HG03159 (cell line): ENCODE results near the gene NRG3.
"Not testable (repeated sequence)": the region's sequence is repeated elsewhere in the genome, so short reads cannot be mapped to it uniquely, and the experiment has no call there.

ENCODE experiments used
- ATAC-seq: cut with Tn5 transposase; IDR thresholded peaks from one replicate; pipeline ENCODE4 v1.9.1; 2021; ENCODE audit warnings: mild to moderate bottlenecking, moderate library complexity; ENCODE audit not compliant: unreplicated experiment

The NRG3 gene

GRCh38 chr10:82653244-82654155, 778.5 kb downstream of the NRG3 start:
- no peak for ATAC-seq

GRCh38 chr10:82660205-82660604, 785.2 kb downstream of the NRG3 start:
- no peak for ATAC-seq

- ATAC-seq, result no peak
Observed at GRCh38 chr10:82660986-82661385, 786.0 kb downstream of the NRG3 start.

- ATAC-seq, result no peak
Observed at GRCh38 chr10:82661701-82662100, 786.7 kb downstream of the NRG3 start.

- ATAC-seq, result no peak
Observed at GRCh38 chr10:82668221-82668895, 793.4 kb downstream of the NRG3 start.

GRCh38 chr10:82674036-82674435, 799.0 kb downstream of the NRG3 start:
- no peak for ATAC-seq

- not testable (repeated sequence) for ATAC-seq
Observed at GRCh38 chr10:82677932-82678331, 802.9 kb downstream of the NRG3 start.

- not testable (repeated sequence) for ATAC-seq
Observed at GRCh38 chr10:82678451-82678850, 803.5 kb downstream of the NRG3 start.

- no peak for ATAC-seq
Observed at GRCh38 chr10:82680608-82681007, 805.6 kb downstream of the NRG3 start.

GRCh38 chr10:82683945-82684344, 809.0 kb downstream of the NRG3 start:
- no peak for ATAC-seq

- no peak for ATAC-seq
Observed at GRCh38 chr10:82685087-82685486, 810.1 kb downstream of the NRG3 start.

GRCh38 chr10:82691211-82691610, 816.2 kb downstream of the NRG3 start:
- ATAC-seq, result no peak

- ATAC-seq, result no peak
Observed at GRCh38 chr10:82692458-82692857, 817.5 kb downstream of the NRG3 start.

- no peak for ATAC-seq
Observed at GRCh38 chr10:82721831-82722230, 846.8 kb downstream of the NRG3 start.

GRCh38 chr10:82722273-82722672, 847.3 kb downstream of the NRG3 start:
- no peak for ATAC-seq

GRCh38 chr10:82736305-82736704, 861.3 kb downstream of the NRG3 start:
- ATAC-seq, result no peak

GRCh38 chr10:82737549-82737948, 862.6 kb downstream of the NRG3 start:
- ATAC-seq, result no peak

- no peak for ATAC-seq
Observed at GRCh38 chr10:82738592-82738991, 863.6 kb downstream of the NRG3 start.

- no peak for ATAC-seq
Observed at GRCh38 chr10:82742478-82742877, 867.5 kb downstream of the NRG3 start.

- ATAC-seq, result no peak
Observed at GRCh38 chr10:82742898-82743297, 867.9 kb downstream of the NRG3 start.

GRCh38 chr10:82750538-82750937, 875.5 kb downstream of the NRG3 start:
- no peak for ATAC-seq

GRCh38 chr10:82757397-82757796, 882.4 kb downstream of the NRG3 start:
- no peak for ATAC-seq
